ENCODE results near the gene FSD2.

Gene FSD2

DNA sequence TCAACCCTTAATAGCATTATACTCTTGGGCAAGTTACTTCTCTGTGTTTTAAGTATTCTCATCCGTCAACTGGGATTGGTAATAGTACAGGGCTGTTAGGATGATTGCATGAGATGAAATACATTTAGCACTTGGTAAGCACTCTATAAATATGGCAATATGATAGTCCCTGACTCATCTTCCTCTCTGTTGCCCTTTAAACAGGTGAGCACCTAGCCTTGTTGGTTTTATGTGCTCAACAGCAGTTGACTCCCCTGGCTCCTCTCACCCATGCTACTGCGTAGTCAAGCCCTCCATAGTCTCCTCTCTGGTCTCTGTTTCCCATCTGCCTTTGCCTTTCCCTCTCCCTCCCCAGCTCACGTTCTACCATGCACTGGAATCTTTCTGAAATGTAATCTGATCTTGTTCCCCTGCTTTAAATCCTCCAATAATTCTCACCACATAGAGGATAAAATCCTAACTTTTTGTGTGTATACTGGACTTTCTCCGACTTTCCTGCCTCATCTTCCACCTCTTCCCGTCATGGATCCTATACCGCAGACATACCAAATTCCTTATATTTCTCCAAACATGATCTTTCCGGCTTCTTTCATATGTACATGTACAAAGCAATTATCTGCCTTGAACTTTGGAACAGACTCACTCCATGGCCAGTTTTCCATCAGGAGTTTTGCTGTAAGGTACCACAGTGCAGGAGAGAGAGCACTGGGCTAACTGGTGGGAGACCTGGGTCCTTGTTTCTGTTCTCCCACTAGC lies 42.3 kb downstream of the FSD2 start:
- in situ Hi-C loops (cut with MboI; ENCODE audit: low pct_unique_long_range_greater_than_20kb, low sequenced_read_pairs) = no loop called here
- DNase-seq = no peak

- in situ Hi-C loops (cut with MboI; ENCODE audit: low pct_unique_long_range_greater_than_20kb, low sequenced_read_pairs) = no loop called here
- DNase-seq = peak; percentile 35
These were observed 54.6 kb downstream of the FSD2 start for GRCh38 chr15:82751308-82751707.

DNA sequence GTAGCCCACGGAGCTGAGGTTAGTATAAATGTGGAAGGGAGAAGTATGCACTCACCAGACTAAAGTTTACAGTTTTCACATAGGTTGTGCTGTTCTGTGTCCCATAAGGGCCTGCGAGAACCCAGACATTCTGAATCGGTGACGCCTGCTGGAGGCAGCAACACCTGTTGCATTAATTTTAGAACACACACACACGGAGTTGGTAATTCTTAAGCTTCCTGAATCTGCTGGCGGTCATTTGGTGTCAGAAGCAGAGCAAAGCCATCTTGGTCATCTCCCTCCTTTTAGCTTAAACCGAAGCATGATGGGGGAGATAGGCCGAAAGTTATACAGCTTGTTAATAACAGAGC lies 55.1 kb downstream of the FSD2 start:
- DNase-seq = no peak
- in situ Hi-C loops (cut with MboI; ENCODE audit: low pct_unique_long_range_greater_than_20kb, low sequenced_read_pairs) = no loop called here

GRCh38 chr15:82749951-82750830 lies 55.7 kb downstream of the FSD2 start:
- peak; percentile 99 for DNase-seq
- in situ Hi-C loops (cut with MboI; ENCODE audit: low pct_unique_long_range_greater_than_20kb, low sequenced_read_pairs) = no loop called here

DNA sequence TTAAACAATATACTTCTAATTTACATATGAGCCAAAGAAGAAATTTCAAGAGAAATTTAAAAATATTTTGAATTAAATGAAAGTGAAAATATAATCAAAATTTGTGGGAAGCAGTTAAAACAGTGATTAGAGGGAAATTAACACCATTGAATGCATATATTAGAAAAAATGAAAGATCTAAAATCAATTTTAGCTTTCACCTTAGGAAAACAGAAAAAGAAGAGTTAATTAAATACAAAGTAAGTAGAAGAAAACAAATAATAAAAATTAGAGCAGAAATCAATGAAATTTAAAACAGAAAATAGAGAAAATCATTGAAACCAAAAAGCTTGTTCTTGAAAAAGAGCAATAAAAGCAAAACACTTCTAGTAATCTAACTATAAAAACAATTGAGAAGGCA lies 57.6 kb downstream of the FSD2 start:
- DNase-seq = no peak
- in situ Hi-C loops (cut with MboI; ENCODE audit: low pct_unique_long_range_greater_than_20kb, low sequenced_read_pairs) = no loop called here

- in situ Hi-C loops (cut with MboI; ENCODE audit: low pct_unique_long_range_greater_than_20kb, low sequenced_read_pairs) = no loop called here
- no peak for DNase-seq
These were observed 62.1 kb downstream of the FSD2 start for GRCh38 chr15:82743810-82744209.

DNA sequence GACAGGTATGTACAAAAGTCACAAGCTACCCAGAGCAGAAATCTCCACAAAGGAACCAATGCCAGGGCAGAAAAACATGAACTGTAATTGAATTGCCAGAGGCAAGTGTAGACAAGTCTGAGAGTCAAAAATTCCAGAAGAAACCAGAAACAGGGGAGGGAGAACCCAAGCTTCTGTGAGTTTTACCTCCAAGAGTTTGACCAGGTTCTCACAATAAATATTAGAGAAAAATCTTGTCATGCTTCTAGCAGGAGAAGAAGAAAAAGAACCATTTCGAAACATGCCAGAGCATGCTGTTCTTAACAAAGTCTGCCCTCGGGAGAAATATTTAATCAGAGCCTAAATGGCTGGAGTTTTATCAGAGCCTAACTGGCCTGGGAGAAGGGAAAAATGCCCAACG lies 63.7 kb downstream of the FSD2 start:
- in situ Hi-C loops (cut with MboI; ENCODE audit: low pct_unique_long_range_greater_than_20kb, low sequenced_read_pairs) = no loop called here
- DNase-seq = no peak

DNA sequence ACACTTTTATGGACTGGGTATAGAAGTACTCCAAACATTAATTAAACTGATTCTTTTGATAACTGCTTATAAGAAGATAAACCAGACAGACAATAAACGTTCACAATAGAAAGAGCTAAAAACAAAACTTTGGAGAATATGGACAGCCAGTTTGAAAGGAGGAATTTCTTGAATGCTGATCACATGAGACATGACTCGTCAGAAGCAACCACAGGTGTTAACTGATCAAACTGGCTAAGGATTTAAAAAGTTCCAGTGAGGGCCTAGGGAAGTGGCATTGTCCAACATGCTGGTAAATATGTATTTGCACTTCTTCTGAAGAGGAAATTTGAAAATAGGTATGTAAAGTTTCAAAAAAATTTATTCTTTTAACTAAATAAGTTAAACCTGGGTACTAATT lies 66.8 kb downstream of the FSD2 start:
- DNase-seq = no peak
- in situ Hi-C loops (cut with MboI; ENCODE audit: low pct_unique_long_range_greater_than_20kb, low sequenced_read_pairs) = no loop called here

- DNase-seq = no peak
These were observed 67.9 kb downstream of the FSD2 start for GRCh38 chr15:82737975-82738374.

GRCh38 chr15:82731527-82731926 lies 74.3 kb downstream of the FSD2 start:
- in situ Hi-C loops (cut with MboI; ENCODE audit: low pct_unique_long_range_greater_than_20kb, low sequenced_read_pairs) = no loop called here
- DNase-seq = no peak

More at GRCh38 chr15:82737975-82738374, 67.9 kb downstream of the FSD2 start:
- in situ Hi-C loops (cut with MboI; ENCODE audit: low pct_unique_long_range_greater_than_20kb, low sequenced_read_pairs) = no loop called here

GRCh38 chr15:82730022-82730530 lies 75.8 kb downstream of the FSD2 start:
- in situ Hi-C loops (cut with MboI; ENCODE audit: low pct_unique_long_range_greater_than_20kb, low sequenced_read_pairs) = no loop called here
- DNase-seq = no peak

- in situ Hi-C loops (cut with MboI; ENCODE audit: low pct_unique_long_range_greater_than_20kb, low sequenced_read_pairs) = no loop called here
- DNase-seq = no peak
These were observed 79.1 kb downstream of the FSD2 start for GRCh38 chr15:82726816-82727215.

DNA sequence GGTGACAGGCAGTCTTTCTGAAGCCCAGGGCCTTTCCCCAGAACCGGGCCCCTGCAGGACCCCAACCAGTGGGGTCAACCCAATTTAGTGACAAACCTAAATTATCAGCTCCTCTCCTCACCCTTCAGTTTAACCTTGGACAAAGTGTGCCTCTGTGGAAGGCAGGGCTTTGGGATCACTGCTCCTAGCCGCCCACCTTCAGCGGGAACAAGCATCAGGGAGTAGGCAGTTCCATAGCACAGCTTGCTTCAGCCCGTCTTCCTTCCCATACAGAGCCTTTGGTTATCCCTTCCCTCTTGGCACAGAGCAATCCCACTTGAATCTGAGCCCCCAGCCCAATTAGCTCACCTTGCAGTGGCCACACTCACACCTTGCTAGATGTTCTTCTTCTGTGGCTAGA lies 90.9 kb downstream of the FSD2 start:
- in situ Hi-C loops (cut with MboI; ENCODE audit: low pct_unique_long_range_greater_than_20kb, low sequenced_read_pairs) = no loop called here
- DNase-seq = no peak

GRCh38 chr15:82714016-82714415 lies 91.9 kb downstream of the FSD2 start:
- no peak for DNase-seq
- in situ Hi-C loops (cut with MboI; ENCODE audit: low pct_unique_long_range_greater_than_20kb, low sequenced_read_pairs) = no loop called here

- DNase-seq = no peak
- in situ Hi-C loops (cut with MboI; ENCODE audit: low pct_unique_long_range_greater_than_20kb, low sequenced_read_pairs) = no loop called here
These were observed 93.8 kb downstream of the FSD2 start for GRCh38 chr15:82712036-82712435.

- no peak for DNase-seq
- in situ Hi-C loops (cut with MboI; ENCODE audit: low pct_unique_long_range_greater_than_20kb, low sequenced_read_pairs) = no loop called here
These were observed 94.9 kb downstream of the FSD2 start for GRCh38 chr15:82710926-82711490.

GRCh38 chr15:82710208-82710555 lies 95.7 kb downstream of the FSD2 start:
- DNase-seq = no peak
- in situ Hi-C loops (cut with MboI; ENCODE audit: low pct_unique_long_range_greater_than_20kb, low sequenced_read_pairs) = no loop called here

DNA sequence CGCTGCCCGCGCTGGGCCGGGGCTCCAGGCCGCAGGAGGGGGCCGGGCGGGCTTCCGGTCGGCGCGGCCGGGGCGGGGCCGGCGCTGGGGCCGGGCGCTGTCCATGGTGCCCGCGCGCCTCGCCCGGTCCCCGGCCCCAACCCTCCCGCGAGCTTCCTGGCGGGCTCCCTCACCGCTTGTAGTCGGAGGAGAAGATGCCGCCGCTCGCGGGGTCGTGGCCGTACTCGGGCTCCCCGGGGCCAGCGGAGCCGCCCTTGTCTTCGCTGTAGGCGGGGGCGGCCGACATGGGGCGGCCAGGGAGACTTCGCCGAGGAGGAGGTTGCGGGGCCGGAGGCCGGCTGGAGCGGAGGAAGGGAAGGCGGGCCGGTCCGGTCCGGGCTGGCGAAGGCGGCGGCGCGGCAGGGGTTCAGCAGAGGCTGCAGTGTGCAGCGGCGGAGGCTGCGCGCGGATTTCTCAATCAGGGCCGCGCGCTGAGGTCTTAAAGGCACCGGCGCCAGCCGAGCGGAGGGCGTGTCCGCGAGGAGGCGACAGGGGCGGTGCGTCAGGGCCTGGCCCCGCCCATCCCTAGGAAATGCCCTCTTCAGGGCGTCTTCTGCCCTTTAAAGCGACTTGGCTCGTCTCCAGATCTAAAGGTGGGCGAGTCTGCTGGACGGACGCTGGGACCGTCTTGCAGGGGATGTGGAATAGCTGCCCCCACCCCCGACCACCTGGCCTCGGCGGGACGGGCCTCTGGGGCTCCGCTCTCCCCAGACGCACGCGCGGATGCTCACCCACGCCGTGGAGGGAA lies 96.3 kb downstream of the FSD2 start, which contains the start of gene AP3B2:
AP3B2 (minus strand) TSS at position 455 of the 787 bp plus-strand sequence; CDS start at position 286, 169 bp downstream.
- peak; percentile 89 for DNase-seq
- in situ Hi-C loops (cut with MboI; ENCODE audit: low pct_unique_long_range_greater_than_20kb, low sequenced_read_pairs) = no loop called here

GRCh38 chr15:82709081-82709420 lies 96.8 kb downstream of the FSD2 start:
- DNase-seq = peak; percentile 73

More at GRCh38 chr15:82709081-82709420, 96.8 kb downstream of the FSD2 start:
- in situ Hi-C loops (cut with MboI; ENCODE audit: low pct_unique_long_range_greater_than_20kb, low sequenced_read_pairs) = no loop called here

Measured in KBM-7 (cell line).